Measurements from ENCODE around the gene ANKRD53.

The ANKRD53 gene

DNA sequence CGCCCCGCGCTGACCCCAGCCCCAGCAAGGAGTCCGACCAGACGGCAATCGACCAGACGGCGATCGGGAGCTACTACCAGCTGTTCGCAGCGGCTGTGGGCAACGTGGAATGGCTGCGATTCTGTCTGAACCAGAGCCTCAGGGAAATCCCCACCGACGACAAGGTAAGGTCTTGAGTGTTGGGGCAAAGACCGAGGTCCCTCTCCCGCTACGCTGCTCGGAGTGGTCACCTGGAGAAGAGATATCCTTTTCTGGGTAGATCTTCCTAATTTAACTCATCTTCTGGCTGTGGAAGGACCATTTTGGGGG, 704 bp downstream of the ANKRD53 start:
- Histone ChIP-seq H3K9me2 (replicated peaks; ENCODE audit: control insufficient read depth, low read length) (no peaks in the 10 kb centered on the region), H3K9me3 (ENCODE audit: control insufficient read depth, insufficient read depth, low read length) (no peaks in the 10 kb centered on the region), H3K27ac (ENCODE audit: low read depth, low read length) (no peak overlapping the region), H3F3A (ENCODE audit: control insufficient read depth, insufficient read depth) (no peaks in the 10 kb centered on the region), H3K27me3 (ENCODE audit: control insufficient read depth, low read length) (peaks cover 15% of the 10 kb centered on the region), H3K4me3 (ENCODE audit: low read length) (no peak overlapping the region), H3K4me1 (ENCODE audit: control insufficient read depth, low read length) (peaks cover 18% of the 10 kb centered on the region), H3K36me3 (ENCODE audit: control insufficient read depth, low read length) (0 out of 2 replicates have a peak, but pooled peaks cover 4% of the 10 kb centered on the region), H3K79me2 (ENCODE audit: control insufficient read depth, low read length) (no peaks in the 10 kb centered on the region), H3K4me2 (ENCODE audit: low read length) (no peak overlapping the region; the same call in 1 of the 2 replicates), H4K20me1 (ENCODE audit: control insufficient read depth, insufficient read depth, low read depth, low read length) (no peaks in the 10 kb centered on the region)
- TF ChIP-seq, protein P1, sequence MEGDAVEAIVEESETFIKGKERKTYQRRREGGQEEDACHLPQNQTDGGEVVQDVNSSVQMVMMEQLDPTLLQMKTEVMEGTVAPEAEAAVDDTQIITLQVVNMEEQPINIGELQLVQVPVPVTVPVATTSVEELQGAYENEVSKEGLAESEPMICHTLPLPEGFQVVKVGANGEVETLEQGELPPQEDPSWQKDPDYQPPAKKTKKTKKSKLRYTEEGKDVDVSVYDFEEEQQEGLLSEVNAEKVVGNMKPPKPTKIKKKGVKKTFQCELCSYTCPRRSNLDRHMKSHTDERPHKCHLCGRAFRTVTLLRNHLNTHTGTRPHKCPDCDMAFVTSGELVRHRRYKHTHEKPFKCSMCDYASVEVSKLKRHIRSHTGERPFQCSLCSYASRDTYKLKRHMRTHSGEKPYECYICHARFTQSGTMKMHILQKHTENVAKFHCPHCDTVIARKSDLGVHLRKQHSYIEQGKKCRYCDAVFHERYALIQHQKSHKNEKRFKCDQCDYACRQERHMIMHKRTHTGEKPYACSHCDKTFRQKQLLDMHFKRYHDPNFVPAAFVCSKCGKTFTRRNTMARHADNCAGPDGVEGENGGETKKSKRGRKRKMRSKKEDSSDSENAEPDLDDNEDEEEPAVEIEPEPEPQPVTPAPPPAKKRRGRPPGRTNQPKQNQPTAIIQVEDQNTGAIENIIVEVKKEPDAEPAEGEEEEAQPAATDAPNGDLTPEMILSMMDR (IDR thresholded peaks at IDR 0.05; ENCODE audit: low read depth, low read length, poor library complexity, severe bottlenecking): no peak
- no peak for TF ChIP-seq EZH2phosphoT487 (IDR thresholded peaks at IDR 0.05; ENCODE audit: borderline replicate concordance, low read length)

GRCh38 chr2:70979626-70980025, 1.2 kb downstream of the ANKRD53 start:
- Histone ChIP-seq H3K4me3 (ENCODE audit: low read length) (no peak overlapping the region), H3K9me3 (ENCODE audit: control insufficient read depth, insufficient read depth, low read length) (no peaks in the 10 kb centered on the region), H3F3A (ENCODE audit: control insufficient read depth, insufficient read depth) (no peaks in the 10 kb centered on the region), H3K27me3 (ENCODE audit: control insufficient read depth, low read length) (peaks cover 15% of the 10 kb centered on the region), H3K27ac (ENCODE audit: low read depth, low read length) (no peak overlapping the region), H3K9me2 (replicated peaks; ENCODE audit: control insufficient read depth, low read length) (no peaks in the 10 kb centered on the region), H4K20me1 (ENCODE audit: control insufficient read depth, insufficient read depth, low read depth, low read length) (no peaks in the 10 kb centered on the region), H3K4me1 (ENCODE audit: control insufficient read depth, low read length) (peaks cover 21% of the 10 kb centered on the region), H3K4me2 (ENCODE audit: low read length) (no peak overlapping the region), H3K79me2 (ENCODE audit: control insufficient read depth, low read length) (no peaks in the 10 kb centered on the region), H3K36me3 (ENCODE audit: control insufficient read depth, low read length) (peaks cover 4% of the 10 kb centered on the region; the same call in 1 of the 2 replicates)
- TF ChIP-seq, protein P1 (IDR thresholded peaks at IDR 0.05; ENCODE audit: low read depth, low read length, poor library complexity, severe bottlenecking): no peak
- no peak for TF ChIP-seq EZH2phosphoT487 (IDR thresholded peaks at IDR 0.05; ENCODE audit: borderline replicate concordance, low read length)

GRCh38 chr2:70981421-70981820, 3.0 kb downstream of the ANKRD53 start:
- Histone ChIP-seq H3K4me3 (ENCODE audit: low read length) (no peak overlapping the region), H3K27ac (ENCODE audit: low read depth, low read length) (no peak overlapping the region), H3K9me3 (ENCODE audit: control insufficient read depth, insufficient read depth, low read length) (no peaks in the 10 kb centered on the region), H3K4me1 (ENCODE audit: control insufficient read depth, low read length) (peaks cover 33% of the 10 kb centered on the region), H3K27me3 (ENCODE audit: control insufficient read depth, low read length) (peaks cover 15% of the 10 kb centered on the region), H3K4me2 (ENCODE audit: low read length) (no peak overlapping the region), H4K20me1 (ENCODE audit: control insufficient read depth, insufficient read depth, low read depth, low read length) (no peaks in the 10 kb centered on the region), H3F3A (ENCODE audit: control insufficient read depth, insufficient read depth) (no peaks in the 10 kb centered on the region), H3K79me2 (ENCODE audit: control insufficient read depth, low read length) (no peaks in the 10 kb centered on the region), H3K9me2 (replicated peaks; ENCODE audit: control insufficient read depth, low read length) (no peaks in the 10 kb centered on the region), H3K36me3 (ENCODE audit: control insufficient read depth, low read length) (peaks cover 16% of the 10 kb centered on the region)
- TF ChIP-seq, protein P1 (IDR thresholded peaks at IDR 0.05; ENCODE audit: low read depth, low read length, poor library complexity, severe bottlenecking): no peak
- TF ChIP-seq EZH2phosphoT487 (IDR thresholded peaks at IDR 0.05; ENCODE audit: borderline replicate concordance, low read length): no peak

Measured in DOHH2 (cell line).